K562 (cell line): ENCODE measurements around the gene PPIL6.

Experiments used
- ATF2 ChIP-seq: sonication (generic); formaldehyde crosslinking; IDR thresholded peaks from 2 replicates; pipeline ENCODE4 v1.8.1; 2022; ENCODE audit warnings: missing genetic modification reagents
- SMAD1 ChIP-seq: fragments of 150-350 bp; IDR thresholded peaks from 2 replicates; pipeline ENCODE4 v1.6.1; 2014; ENCODE audit warnings: low read length, low read depth; ENCODE audit not compliant: partially characterized antibody

- TF ChIP-seq ATF2 (CRISPR knock-in tag) (no peak), SMAD1 (no peak)
These were observed 32.7 kb upstream of the PPIL6 start for GRCh38 chr6:109473120-109473519.
